Measurements from ENCODE around the gene RFC4.

DNA sequence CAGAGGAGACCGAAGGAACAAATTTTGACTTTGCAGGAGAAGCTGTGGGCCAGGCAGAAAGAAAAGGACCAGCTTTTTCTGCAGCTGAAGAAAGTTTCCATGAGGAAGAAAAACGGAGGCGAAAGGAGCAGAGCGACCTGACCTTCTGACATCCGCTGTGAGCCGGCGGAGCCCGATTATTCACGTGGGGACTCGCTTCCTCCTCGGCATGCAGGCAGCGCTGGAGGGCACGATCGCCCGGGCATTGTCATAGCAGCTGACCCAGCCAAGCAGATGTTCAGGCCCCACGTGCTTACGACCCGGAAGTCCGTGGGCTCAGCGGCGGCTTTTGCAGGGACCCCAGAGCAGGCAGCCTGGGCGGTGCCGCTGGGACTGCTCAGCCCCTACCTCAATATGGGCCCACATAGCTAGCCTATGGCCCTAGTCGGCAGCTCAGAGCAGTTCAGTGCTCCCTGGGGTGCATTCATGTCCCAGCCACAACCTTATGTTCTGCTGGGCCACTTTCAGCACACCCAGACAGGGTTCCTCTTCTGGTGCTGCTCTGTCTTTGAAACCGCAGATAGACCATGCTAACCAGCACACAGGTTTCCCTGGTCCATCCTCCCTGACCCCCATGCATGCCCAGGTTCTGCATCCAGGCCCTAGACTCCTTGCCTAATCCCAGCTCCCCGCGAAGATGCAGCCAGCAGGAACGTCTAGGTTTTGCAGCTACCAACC lies 33.4 kb downstream of the RFC4 start:
- TF ChIP-seq EP300 (IDR thresholded peaks at IDR 0.05) (no peak), CTCF (IDR thresholded peaks at IDR 0.05) (no peak)

Data from tibial nerve (tissue), 4 donors.